RWPE2 (cell line): Measurements from ENCODE around the gene C9orf78.

Experiments used
- ATAC-seq: fragments of 200-7000 bp; cut with Tn5 transposase; 3 replicates; pipeline ENCODE4 v1.9.1; 2021; ENCODE audit warnings: low read depth
- DNase-seq: peaks from one replicate; pipeline ENCODE4 v3.0.0-alpha.2; 2020; ENCODE audit warnings: low spot score
- H3K27ac ChIP-seq: fragments of 450-650 bp; 2 replicates; pipeline ENCODE4 v1.5.1; 2017; ENCODE audit warnings: mild to moderate bottlenecking; ENCODE audit not compliant: poor library complexity, severe bottlenecking
- H3K27me3 ChIP-seq: fragments of 250-450 bp; sonication (Bioruptor Pico); 2 replicates; pipeline ENCODE4 v1.5.1; 2021; ENCODE audit warnings: mild to moderate bottlenecking, moderate library complexity; ENCODE audit not compliant: insufficient read depth, poor library complexity, severe bottlenecking
- H3K36me3 ChIP-seq: fragments of 250-450 bp; sonication (Bioruptor Pico); 2 replicates; pipeline ENCODE4 v1.5.1; 2020; ENCODE audit warnings: low read depth, mild to moderate bottlenecking, moderate library complexity
- H3K4me1 ChIP-seq: fragments of 250-450 bp; sonication (Bioruptor Pico); 2 replicates; pipeline ENCODE4 v1.5.1; 2021; ENCODE audit warnings: mild to moderate bottlenecking, moderate library complexity; ENCODE audit not compliant: insufficient read depth, poor library complexity, severe bottlenecking
- H3K4me3 ChIP-seq: fragments of 250-450 bp; sonication (Bioruptor Pico); 2 replicates; pipeline ENCODE4 v1.5.1; 2021; ENCODE audit warnings: mild to moderate bottlenecking, moderate library complexity; ENCODE audit not compliant: severe bottlenecking
- H3K9me3 ChIP-seq: fragments of 250-450 bp; sonication (Bioruptor Pico); 2 replicates; pipeline ENCODE4 v1.5.1; 2021; ENCODE audit warnings: mild to moderate bottlenecking, moderate library complexity; ENCODE audit not compliant: severe bottlenecking
- CTCF ChIP-seq: fragments of 450-650 bp; IDR thresholded peaks from one replicate; pipeline ENCODE4 v1.5.1; 2017; ENCODE audit warnings: mild to moderate bottlenecking, moderate library complexity; ENCODE audit not compliant: poor library complexity, severe bottlenecking

The C9orf78 gene

GRCh38 chr9:129863059-129863690 lies 28.1 kb upstream of the C9orf78 start:
- Histone ChIP-seq H3K9me3 (no peaks in the 10 kb centered on the region), H3K27ac (peak overlapping the region; percentile 28), H3K27me3 (no peaks in the 10 kb centered on the region), H3K4me3 (no peak overlapping the region), H3K36me3 (peaks cover 11% of the 10 kb centered on the region), H3K4me1 (peaks cover 12% of the 10 kb centered on the region)
- ATAC-seq (peak; percentile 95), DNase-seq (peak; percentile 90)
- TF ChIP-seq CTCF, result no peak

DNA sequence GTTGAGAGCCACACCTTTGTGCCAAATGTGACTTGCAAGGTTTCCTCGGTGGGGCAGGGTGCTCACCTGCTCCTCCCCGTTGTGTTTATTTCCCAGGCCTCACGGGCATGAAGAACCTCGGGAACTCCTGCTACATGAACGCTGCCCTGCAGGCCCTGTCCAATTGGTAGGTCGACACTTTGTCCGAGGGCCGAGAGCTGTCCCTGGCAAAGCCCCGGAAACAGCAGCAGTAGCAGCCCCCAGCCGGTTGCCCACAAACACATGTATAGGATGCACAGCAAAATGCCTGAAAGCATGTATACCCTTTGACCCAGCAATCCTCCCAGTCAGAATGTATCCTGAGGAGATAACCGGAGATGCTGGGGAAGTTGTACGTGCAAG lies 26.4 kb upstream of the C9orf78 start:
- Histone ChIP-seq H3K27ac (no peak overlapping the region), H3K36me3 (peaks cover 11% of the 10 kb centered on the region), H3K9me3 (no peaks in the 10 kb centered on the region), H3K4me1 (peaks cover 12% of the 10 kb centered on the region), H3K27me3 (no peaks in the 10 kb centered on the region), H3K4me3 (no peak overlapping the region)
- TF ChIP-seq CTCF, result no peak
- DNase-seq, result no peak
- ATAC-seq, result no peak

GRCh38 chr9:129860653-129861446 lies 25.8 kb upstream of the C9orf78 start:
- DNase-seq (no peak), ATAC-seq (no peak)
- Histone ChIP-seq H3K4me3 (no peak overlapping the region), H3K9me3 (no peaks in the 10 kb centered on the region), H3K36me3 (peaks cover 11% of the 10 kb centered on the region), H3K27ac (no peak overlapping the region), H3K4me1 (peaks cover 12% of the 10 kb centered on the region), H3K27me3 (no peaks in the 10 kb centered on the region)
- TF ChIP-seq CTCF, result no peak

- Histone ChIP-seq H3K4me3 (no peak overlapping the region), H3K27me3 (no peaks in the 10 kb centered on the region), H3K36me3 (peaks cover 5% of the 10 kb centered on the region; the same call in 1 of the 2 replicates), H3K9me3 (no peaks in the 10 kb centered on the region), H3K27ac (no peak overlapping the region), H3K4me1 (peaks cover 10% of the 10 kb centered on the region)
- ATAC-seq, result no peak
- no peak for DNase-seq
- no peak for TF ChIP-seq CTCF
Measured at GRCh38 chr9:129858167-129858962, 23.3 kb upstream of the C9orf78 start.
